Liver (tissue), 9 donors: ENCODE measurements around the gene C17orf78. TPM values are rescaled to one million over a fixed set of nuclear protein-coding genes. Genes with fewer than 3 reads are reported as not detected.

ENCODE experiments used
- DNase-seq: peaks from one replicate; pipeline ENCODE4 v3.0.0-alpha.2; 2017; ENCODE audit warnings: low spot score
- H3K27ac ChIP-seq, 2 donors: one replicate each; pipeline ENCODE4 v1.7.0; 2013; ENCODE audit warnings: inconsistent platforms in 2 of 2, low read length in 2 of 2, control low read depth in 1 of 2, low read depth in 1 of 2, mild to moderate bottlenecking in 1 of 2
- H3K27me3 ChIP-seq, 4 donors: one replicate each; pipeline versions ENCODE4 v1.6.1 to v1.7.0; 2013; ENCODE audit warnings: low read length in 3 of 4, inconsistent platforms in 1 of 4, mild to moderate bottlenecking in 1 of 4, moderate library complexity in 1 of 4; ENCODE audit not compliant: control insufficient read depth in 4 of 4, insufficient read depth in 4 of 4
- H3K36me3 ChIP-seq, 4 donors: one replicate each; pipeline versions ENCODE4 v1.6.1 to v1.7.0; 2013; ENCODE audit warnings: low read length in 3 of 4, mild to moderate bottlenecking in 3 of 4, low read depth in 1 of 4, moderate library complexity in 1 of 4; ENCODE audit not compliant: control insufficient read depth in 4 of 4, insufficient read depth in 3 of 4
- H3K4me1 ChIP-seq, 4 donors: one replicate each; pipeline versions ENCODE4 v1.6.1 to v1.7.0; 2013; ENCODE audit warnings: low read length in 3 of 4, mild to moderate bottlenecking in 3 of 4, moderate library complexity in 1 of 4; ENCODE audit not compliant: control insufficient read depth in 4 of 4, insufficient read depth in 4 of 4
- H3K4me3 ChIP-seq, 3 donors: one replicate each; pipeline versions ENCODE4 v1.6.1 to v1.7.0; 2013; ENCODE audit warnings: low read length in 3 of 3, control low read depth in 1 of 3, low read depth in 1 of 3, mild to moderate bottlenecking in 1 of 3
- H3K9ac ChIP-seq, 2 donors: one replicate each; pipeline ENCODE4 v1.7.0; 2013; ENCODE audit warnings: low read length in 2 of 2, mild to moderate bottlenecking in 2 of 2, moderate library complexity in 2 of 2, control low read depth in 1 of 2, low read depth in 1 of 2
- H3K9me3 ChIP-seq, 4 donors: one replicate each; pipeline versions ENCODE4 v1.6.1 to v1.7.0; 2013; ENCODE audit warnings: low read length in 3 of 4; ENCODE audit not compliant: control insufficient read depth in 4 of 4
- ATF3 ChIP-seq: IDR thresholded peaks from 2 replicates; pipeline ENCODE4 v1.6.1; 2016; ENCODE audit warnings: antibody characterized with exemption
- CTCF ChIP-seq: fragments of 150-350 bp; IDR thresholded peaks from 2 replicates; pipeline ENCODE4 v1.5.1; 2017; ENCODE audit warnings: improper control_type of control experiment, low read depth, low read length; ENCODE audit not compliant: missing input control
- FOXA2 ChIP-seq: IDR thresholded peaks from 2 replicates; pipeline ENCODE4 v1.6.1; 2016; ENCODE audit warnings: antibody characterized with exemption
- GABPA ChIP-seq, 2 donors: IDR thresholded peaks in 1 of 2; conservative IDR thresholded peaks in 1 of 2; 2 replicates each; pipeline ENCODE4 v1.6.1; 2016; ENCODE audit warnings: antibody characterized with exemption in 2 of 2, mild to moderate bottlenecking in 1 of 2, moderate library complexity in 1 of 2
- HNF4A ChIP-seq, 2 donors: conservative IDR thresholded peaks; 2 replicates each; pipeline ENCODE4 v1.6.1; 2016; ENCODE audit warnings: antibody characterized with exemption in 2 of 2, mild to moderate bottlenecking in 2 of 2
- NR2F2 ChIP-seq: IDR thresholded peaks from 2 replicates; pipeline ENCODE4 v1.6.1; 2016; ENCODE audit warnings: antibody characterized with exemption
- RAD21 ChIP-seq, 2 donors: IDR thresholded peaks; 2 replicates each; pipeline ENCODE4 v1.6.1; 2016; ENCODE audit warnings: antibody characterized with exemption in 2 of 2, mild to moderate bottlenecking in 2 of 2
- REST ChIP-seq: IDR thresholded peaks from 2 replicates; pipeline ENCODE4 v1.6.1; 2016; ENCODE audit warnings: antibody characterized with exemption, mild to moderate bottlenecking
- RXRA ChIP-seq, 2 donors: IDR thresholded peaks; 2 replicates each; pipeline ENCODE4 v1.6.1; 2017 to 2018; ENCODE audit warnings: antibody characterized with exemption in 2 of 2, mild to moderate bottlenecking in 1 of 2
- TAF1 ChIP-seq: conservative IDR thresholded peaks from 2 replicates; pipeline ENCODE4 v1.6.1; 2016; ENCODE audit warnings: antibody characterized with exemption, mild to moderate bottlenecking
- whole genome bisulfite sequencing: extraction: QIAGEN DNeasy Blood & Tissue Kit; methylation state at CpG from one replicate; pipeline ENCODE4 v1.1.7; 2013; 5-methylcytosine and 5-hydroxymethylcytosine counted together
- polyA plus RNA-seq, 2 donors: library from polyadenylated mRNA; stranded (reverse) in 1 of 2; unstranded in 1 of 2; fragments of 200-250 nt in 1 of 2; fragments of >200 nt in 1 of 2; fragmentation: Nextera tagmentation in 1 of 2; extraction: Ambion mirVana in 1 of 2; gene quantifications; one replicate each; pipeline versions ENCODE4 v1.2.1 to v1.2.3, GENCODE V29; 2013 to 2015
- total RNA-seq, 2 donors: library from RNA; depleted of rRNA; stranded (reverse); fragments of >200 nt; gene quantifications; one replicate each; pipeline ENCODE4 v1.2.3, GENCODE V29; 2014
- donor health status: healthy.
- donor health status: healthy.
- donor health status: healthy.
- donor health status: healthy.
- donor health status: healthy.

The C17orf78 gene
- total and polyA plus RNA-seq, 4 donors: not detected

DNA sequence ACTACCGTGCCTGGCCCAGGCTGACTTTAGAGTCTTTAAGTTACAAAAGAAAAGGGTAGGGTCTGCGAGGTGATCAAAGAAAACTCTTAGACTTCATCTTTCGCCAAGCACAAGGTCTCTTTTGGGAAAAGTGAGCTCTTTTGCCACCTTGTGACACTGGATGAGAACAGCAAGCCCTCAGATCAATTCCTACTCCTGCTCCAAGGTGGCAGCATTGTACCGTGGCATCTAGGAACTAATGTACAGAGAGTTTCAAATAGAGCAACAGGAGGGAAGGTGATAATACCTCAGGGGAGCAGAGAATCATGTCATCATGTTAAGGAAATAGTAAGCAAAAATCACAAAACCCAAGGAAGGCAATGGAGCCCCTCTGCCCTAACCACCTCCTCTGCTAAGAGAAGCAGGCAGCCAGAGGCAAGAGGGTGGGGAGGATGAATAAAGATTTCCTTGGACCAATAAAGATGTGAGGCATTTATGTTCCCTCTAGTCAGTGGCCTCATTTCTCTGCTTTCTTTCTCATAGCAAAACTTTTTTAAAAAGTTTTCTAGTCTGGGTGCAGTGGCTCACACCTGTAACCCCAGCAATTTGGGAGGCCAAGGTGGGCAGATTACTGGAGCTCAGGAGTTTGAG is 2.1 kb upstream of the C17orf78 start:
- H3K27me3 ChIP-seq: no peaks in the 10 kb centered on the region
- 4% methylated on average over 4 of the region's 4 CpGs for WGBS
- no peaks in the 10 kb centered on the region for H3K36me3 ChIP-seq
- no peak overlapping the region for H3K27ac ChIP-seq
- DNase-seq: peak; percentile 60
- peak overlapping the region in 1 of 2 donors; percentile 39 for H3K9ac ChIP-seq
- no peaks in the 10 kb centered on the region for H3K9me3 ChIP-seq
- peaks cover 0 to 4% (median 2%) of the 10 kb centered on the region in 4 donors for H3K4me1 ChIP-seq
- H3K4me3 ChIP-seq: no peak overlapping the region
- peak; percentile 35 for TF ChIP-seq ATF3
- TF ChIP-seq RAD21 (IDR thresholded peaks at IDR 0.05): peak; percentile 100
- TF ChIP-seq REST: no peak
- no peak for TF ChIP-seq NR2F2
- TF ChIP-seq RXRA (IDR thresholded peaks at IDR 0.05): peak in 1 of 2 donors; percentile 40
- TF ChIP-seq TAF1: no peak
- peak; percentile 2 for TF ChIP-seq FOXA2
- TF ChIP-seq HNF4A (conservative IDR thresholded peaks at IDR 0.05): peak; percentile 33 to 63
- TF ChIP-seq CTCF: peak; percentile 100

DNA sequence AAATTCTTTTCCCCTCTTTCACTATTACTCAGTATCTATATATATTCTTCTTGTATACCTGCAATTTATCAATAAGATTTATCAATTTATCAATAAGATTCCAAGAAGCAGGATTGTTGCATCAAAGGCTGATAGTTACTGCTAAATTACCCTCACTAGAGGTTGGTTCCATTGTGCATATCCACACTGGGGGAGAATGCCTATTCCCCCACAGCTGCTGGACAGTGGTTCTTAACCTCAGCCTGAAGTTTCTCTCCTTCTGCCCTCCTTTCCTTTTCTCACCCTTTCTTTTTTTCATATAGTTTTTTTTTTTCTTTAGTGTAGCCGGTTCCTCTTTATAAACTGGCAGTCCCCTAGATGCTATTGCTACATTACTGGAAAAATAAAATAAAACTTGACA is 6.3 kb downstream of the C17orf78 start:
- Histone ChIP-seq H3K9me3 (no peaks in the 10 kb centered on the region), H3K36me3 (no peaks in the 10 kb centered on the region), H3K9ac (no peak overlapping the region), H3K27ac (no peak overlapping the region), H3K4me1 (no peaks in the 10 kb centered on the region), H3K27me3 (no peaks in the 10 kb centered on the region), H3K4me3 (no peak overlapping the region)
- no peak for DNase-seq
- TF ChIP-seq REST (no peak), GABPA (IDR thresholded peaks at IDR 0.05 in 1 of 2, conservative IDR thresholded peaks at IDR 0.05 in 1 of 2) (no peak), HNF4A (conservative IDR thresholded peaks at IDR 0.05) (no peak), TAF1 (no peak)
- WGBS: 87% methylated on average over 1 of the region's 1 CpG
